GM12875 (cell line): ENCODE results near the gene RNF157.
"Not testable (repeated sequence)": the region's sequence is repeated elsewhere in the genome, so short reads cannot be mapped to it uniquely, and the experiment has no call there.

Experiments used
- H3K4me3 ChIP-seq: one replicate; pipeline ENCODE4 v1.5.1; 2011; ENCODE audit warnings: low read depth, low read length, control low read depth
- CTCF ChIP-seq: IDR thresholded peaks from 2 replicates; pipeline ENCODE4 v1.5.1; 2011; ENCODE audit warnings: low read depth, mild to moderate bottlenecking, control low read depth, inconsistent platforms, low read length, moderate library complexity, borderline replicate concordance; ENCODE audit not compliant: insufficient read depth

RNF157 gene

GRCh38 chr17:76254275-76254674, 14.0 kb upstream of the RNF157 start:
- no peak for TF ChIP-seq CTCF
- no peak overlapping the region for H3K4me3 ChIP-seq

DNA sequence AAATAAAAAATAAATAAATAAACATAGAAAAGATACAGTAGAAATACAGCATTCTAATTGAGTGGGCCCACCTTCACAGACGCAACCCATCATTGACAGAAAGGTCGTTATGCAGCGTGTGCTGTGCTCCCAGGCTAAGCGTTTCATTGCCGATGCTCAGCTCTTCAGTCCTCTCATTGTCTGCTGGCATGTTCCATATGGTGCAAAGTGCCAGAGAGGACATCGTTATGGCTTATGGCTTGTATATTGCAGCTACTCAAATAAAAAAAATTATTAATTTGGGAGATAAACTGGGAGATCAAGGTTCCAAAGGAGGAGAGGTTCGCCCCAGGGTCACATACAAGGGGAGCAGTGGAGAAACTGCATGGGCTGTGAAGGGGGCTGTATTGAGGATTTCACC, 13.5 kb upstream of the RNF157 start:
- TF ChIP-seq CTCF, result no peak
- no peak overlapping the region for H3K4me3 ChIP-seq

DNA sequence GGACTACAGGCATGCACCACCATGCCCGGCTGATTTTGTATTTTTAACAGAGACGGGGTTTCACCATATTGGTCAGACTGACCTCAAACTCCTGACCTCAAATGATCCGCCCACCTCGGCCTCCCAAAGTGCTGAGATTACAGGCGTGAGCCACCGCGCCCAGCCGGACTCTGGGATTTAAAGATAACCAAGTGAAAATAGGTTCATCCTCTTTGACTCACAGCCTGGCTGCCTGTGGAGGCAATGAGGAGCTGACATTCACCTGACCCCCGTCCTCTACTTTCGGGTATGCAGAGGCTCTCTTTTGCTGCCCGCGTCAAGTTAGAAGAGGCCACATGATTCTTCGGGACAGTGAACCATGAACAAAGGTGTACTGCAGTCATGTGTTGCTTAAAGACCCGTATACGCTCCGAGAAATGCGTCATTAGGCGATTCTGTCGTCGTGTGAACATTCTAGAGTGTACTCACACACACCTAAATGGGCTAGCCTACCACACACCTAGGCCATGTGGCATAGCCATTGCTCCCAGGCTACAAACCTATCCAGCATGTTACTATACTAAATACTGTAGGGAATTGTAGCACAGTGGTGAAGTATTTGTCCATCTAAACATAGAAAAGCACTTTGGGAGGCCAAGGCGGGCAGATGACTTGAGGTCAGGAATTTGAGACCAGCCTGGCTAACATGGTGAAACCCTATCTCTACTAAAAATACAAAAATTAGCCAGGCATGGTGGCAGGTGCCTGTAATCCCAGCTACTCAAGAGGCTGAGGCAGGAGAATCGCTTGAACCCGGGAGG, 12.9 kb upstream of the RNF157 start:
- H3K4me3 ChIP-seq, result not testable (repeated sequence)

- H3K4me3 ChIP-seq, result no peak overlapping the region
- no peak for TF ChIP-seq CTCF
Observed at GRCh38 chr17:76252040-76252954, 12.0 kb upstream of the RNF157 start.

GRCh38 chr17:76251478-76252039, 11.3 kb upstream of the RNF157 start:
- H3K4me3 ChIP-seq, result no peak overlapping the region

GRCh38 chr17:76250141-76250540, 9.8 kb upstream of the RNF157 start:
- H3K4me3 ChIP-seq, result no peak overlapping the region
- no peak for TF ChIP-seq CTCF

More at GRCh38 chr17:76251478-76252039, 11.3 kb upstream of the RNF157 start:
- TF ChIP-seq CTCF, result no peak

DNA sequence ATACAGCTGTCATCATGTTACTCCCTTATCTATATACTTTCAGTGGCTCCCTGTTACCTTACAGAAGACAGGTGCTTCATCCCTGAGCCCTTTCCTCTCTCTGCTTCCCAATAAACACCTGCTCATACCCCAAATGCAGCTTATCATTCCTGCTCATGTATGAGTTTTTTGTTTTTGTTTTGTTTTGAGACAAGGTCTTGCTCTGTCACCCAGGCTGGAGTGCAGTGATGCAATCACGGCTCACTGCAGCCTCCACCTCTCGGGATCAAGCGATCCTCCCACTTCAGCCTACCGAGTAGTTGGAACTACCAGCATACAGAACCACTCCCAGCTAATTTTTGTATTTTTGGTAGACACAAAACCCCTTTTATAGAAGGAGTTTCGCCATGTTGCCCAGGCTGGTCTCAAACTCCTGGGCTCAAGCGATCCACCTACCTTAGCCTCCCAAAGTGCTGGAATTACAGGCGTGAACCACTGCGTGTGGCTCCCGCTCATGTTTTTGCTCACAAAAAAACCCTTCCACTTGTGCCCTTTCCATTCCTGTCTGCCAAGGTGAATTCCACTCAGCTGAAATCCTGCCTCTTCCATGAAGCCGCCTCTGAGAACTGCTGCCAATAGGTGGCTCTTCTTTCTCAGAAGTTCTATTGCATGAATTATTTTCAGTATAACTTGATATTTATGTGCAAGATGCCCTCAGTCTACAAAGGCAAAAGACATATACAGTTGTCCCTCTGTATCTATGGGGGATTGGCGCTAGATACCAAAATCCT, 7.9 kb upstream of the RNF157 start:
- no peak for TF ChIP-seq CTCF
- H3K4me3 ChIP-seq, result no peak overlapping the region
